HepG2 (cell line): ENCODE measurements around the gene GADD45GIP1. TPM values are rescaled to one million over a fixed set of nuclear protein-coding genes. Genes with fewer than 3 reads are reported as not detected.

Experiments used
- CCDC6 ChIP-seq: sonication (generic); formaldehyde crosslinking; IDR thresholded peaks from 2 replicates; pipeline ENCODE4 v1.8.1; 2022; ENCODE audit warnings: mild to moderate bottlenecking, missing genetic modification reagents, moderate library complexity
- KDM5B ChIP-seq: sonication (generic); formaldehyde crosslinking; IDR thresholded peaks from 2 replicates; pipeline ENCODE4 v1.4.0; 2020; ENCODE audit warnings: missing genetic modification reagents, mild to moderate bottlenecking, borderline replicate concordance
- KLF15 ChIP-seq: sonication (generic); formaldehyde crosslinking; IDR thresholded peaks from 2 replicates; pipeline ENCODE4 v1.8.1; 2023; ENCODE audit warnings: borderline replicate concordance, mild to moderate bottlenecking, inconsistent platforms, missing genetic modification reagents, mixed read lengths
- PHF5A ChIP-seq: IDR thresholded peaks from one replicate; pipeline ENCODE4 v1.6.1; 2018; ENCODE audit warnings: low read depth, missing genetic modification reagents; ENCODE audit not compliant: unreplicated experiment
- SETDB1 ChIP-seq: sonication (generic); formaldehyde crosslinking; IDR thresholded peaks from 2 replicates; pipeline ENCODE4 v1.5.1; 2020; ENCODE audit warnings: missing genetic modification reagents, mild to moderate bottlenecking, borderline replicate concordance
- SIN3B ChIP-seq: fragments of 150-350 bp; IDR thresholded peaks from 2 replicates; pipeline ENCODE4 v1.6.1; 2014; ENCODE audit warnings: low read length
- TCF7L2 ChIP-seq: IDR thresholded peaks from 2 replicates; pipeline ENCODE4 v1.6.1; 2011; ENCODE audit warnings: mild to moderate bottlenecking, low read depth, low read length, moderate library complexity
- TOPORS ChIP-seq: sonication (generic); formaldehyde crosslinking; IDR thresholded peaks from 2 replicates; pipeline ENCODE4 v1.8.0; 2023; ENCODE audit warnings: mild to moderate bottlenecking, missing genetic modification reagents
- TP53 ChIP-seq: sonication (generic); formaldehyde crosslinking; conservative IDR thresholded peaks from 2 replicates; pipeline ENCODE4 v1.4.0; 2020; ENCODE audit warnings: missing genetic modification reagents
- YEATS4 ChIP-seq: sonication (generic); formaldehyde crosslinking; IDR thresholded peaks from 2 replicates; pipeline ENCODE4 v1.4.0; 2020; ENCODE audit warnings: missing genetic modification reagents, borderline replicate concordance
- ZFP36L1 ChIP-seq: sonication (generic); formaldehyde crosslinking; IDR thresholded peaks from 2 replicates; pipeline ENCODE4 v1.8.0; 2022; ENCODE audit warnings: mild to moderate bottlenecking, missing genetic modification reagents, moderate library complexity
- ZFP41 ChIP-seq: sonication (generic); formaldehyde crosslinking; IDR thresholded peaks from 2 replicates; pipeline ENCODE4 v1.4.0; 2020; ENCODE audit warnings: mild to moderate bottlenecking, missing genetic modification reagents, borderline replicate concordance
- ZNF577 ChIP-seq: sonication (generic); formaldehyde crosslinking; IDR thresholded peaks from 2 replicates; pipeline ENCODE4 v1.4.0; 2020; ENCODE audit warnings: mild to moderate bottlenecking, low read depth, missing genetic modification reagents, borderline replicate concordance
- ZNF761 ChIP-seq: sonication (generic); formaldehyde crosslinking; conservative IDR thresholded peaks from 2 replicates; pipeline ENCODE4 v1.4.0; 2020; ENCODE audit warnings: mild to moderate bottlenecking, missing genetic modification reagents
- polyA plus RNA-seq, 8 experiments: library from polyadenylated mRNA; depleted of rRNA in 3 of 8; stranded (reverse) in 7 of 8; unstranded in 1 of 8; fragments of >200 nt; fragmentation: Illumina TruSeq in 4 of 8; extraction: Trizol in 4 of 8; gene quantifications; 2 replicates each; pipeline versions ENCODE4 v1.2.1 to v1.2.3, GENCODE V29; 2011 to 2016; ENCODE audit warnings: low read depth in 4 of 8, missing spikeins in 1 of 8, mixed read lengths in 1 of 8; ENCODE audit not compliant: insufficient read depth in 1 of 8
- total RNA-seq, 5 experiments: library from RNA; depleted of rRNA; stranded (reverse); fragments of >200 nt; fragmentation: Illumina TruSeq; extraction: Trizol; gene quantifications; 2 replicates each; pipeline ENCODE4 v1.2.3, GENCODE V29; 2016; ENCODE audit warnings: low read depth in 1 of 5
- TF ChIP-seq, protein P1 (sequence below): sonication (generic); formaldehyde crosslinking; IDR thresholded peaks from 2 replicates; pipeline ENCODE4 v1.5.0; 2020; ENCODE audit warnings: mild to moderate bottlenecking, missing genetic modification reagents, borderline replicate concordance
- TF ChIP-seq, protein P2 (sequence below): sonication (generic); formaldehyde crosslinking; IDR thresholded peaks from 2 replicates; pipeline ENCODE4 v1.4.0; 2020; ENCODE audit warnings: missing genetic modification reagents

The GADD45GIP1 gene
- total and polyA plus RNA-seq, 2 of the 13 experiments (the other 11 are each of a cell fraction or from before 2014, with no cell fraction given): 24.6 to 30.7 TPM

DNA sequence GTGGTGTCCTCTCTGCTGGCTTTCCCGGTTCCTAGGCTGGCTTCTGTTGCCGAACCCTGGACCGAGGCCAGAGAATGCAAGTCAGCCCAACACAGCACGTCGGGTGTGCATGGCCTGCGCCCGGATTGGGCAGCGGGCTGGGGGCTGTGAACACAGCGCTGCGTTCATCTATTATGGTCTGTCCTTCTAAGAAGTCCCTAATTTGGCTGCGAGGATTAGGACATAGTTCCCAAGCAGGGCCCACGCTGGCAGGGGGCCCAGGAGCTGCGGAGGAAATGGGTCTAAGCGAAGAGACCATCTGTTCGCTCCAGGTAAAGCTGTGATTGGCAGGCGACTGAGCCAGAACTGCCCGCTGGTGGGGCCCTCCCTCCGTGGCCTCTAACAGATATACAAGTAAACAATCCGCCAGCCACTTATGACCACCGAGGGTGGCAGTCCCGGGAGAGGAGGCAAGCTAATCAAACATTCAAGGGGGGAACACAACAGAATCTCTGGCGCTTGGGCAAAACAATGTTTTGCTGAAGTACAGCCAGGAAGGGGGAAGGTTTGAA is 43.9 kb downstream of the GADD45GIP1 start (continued):
- TF ChIP-seq, protein P1, sequence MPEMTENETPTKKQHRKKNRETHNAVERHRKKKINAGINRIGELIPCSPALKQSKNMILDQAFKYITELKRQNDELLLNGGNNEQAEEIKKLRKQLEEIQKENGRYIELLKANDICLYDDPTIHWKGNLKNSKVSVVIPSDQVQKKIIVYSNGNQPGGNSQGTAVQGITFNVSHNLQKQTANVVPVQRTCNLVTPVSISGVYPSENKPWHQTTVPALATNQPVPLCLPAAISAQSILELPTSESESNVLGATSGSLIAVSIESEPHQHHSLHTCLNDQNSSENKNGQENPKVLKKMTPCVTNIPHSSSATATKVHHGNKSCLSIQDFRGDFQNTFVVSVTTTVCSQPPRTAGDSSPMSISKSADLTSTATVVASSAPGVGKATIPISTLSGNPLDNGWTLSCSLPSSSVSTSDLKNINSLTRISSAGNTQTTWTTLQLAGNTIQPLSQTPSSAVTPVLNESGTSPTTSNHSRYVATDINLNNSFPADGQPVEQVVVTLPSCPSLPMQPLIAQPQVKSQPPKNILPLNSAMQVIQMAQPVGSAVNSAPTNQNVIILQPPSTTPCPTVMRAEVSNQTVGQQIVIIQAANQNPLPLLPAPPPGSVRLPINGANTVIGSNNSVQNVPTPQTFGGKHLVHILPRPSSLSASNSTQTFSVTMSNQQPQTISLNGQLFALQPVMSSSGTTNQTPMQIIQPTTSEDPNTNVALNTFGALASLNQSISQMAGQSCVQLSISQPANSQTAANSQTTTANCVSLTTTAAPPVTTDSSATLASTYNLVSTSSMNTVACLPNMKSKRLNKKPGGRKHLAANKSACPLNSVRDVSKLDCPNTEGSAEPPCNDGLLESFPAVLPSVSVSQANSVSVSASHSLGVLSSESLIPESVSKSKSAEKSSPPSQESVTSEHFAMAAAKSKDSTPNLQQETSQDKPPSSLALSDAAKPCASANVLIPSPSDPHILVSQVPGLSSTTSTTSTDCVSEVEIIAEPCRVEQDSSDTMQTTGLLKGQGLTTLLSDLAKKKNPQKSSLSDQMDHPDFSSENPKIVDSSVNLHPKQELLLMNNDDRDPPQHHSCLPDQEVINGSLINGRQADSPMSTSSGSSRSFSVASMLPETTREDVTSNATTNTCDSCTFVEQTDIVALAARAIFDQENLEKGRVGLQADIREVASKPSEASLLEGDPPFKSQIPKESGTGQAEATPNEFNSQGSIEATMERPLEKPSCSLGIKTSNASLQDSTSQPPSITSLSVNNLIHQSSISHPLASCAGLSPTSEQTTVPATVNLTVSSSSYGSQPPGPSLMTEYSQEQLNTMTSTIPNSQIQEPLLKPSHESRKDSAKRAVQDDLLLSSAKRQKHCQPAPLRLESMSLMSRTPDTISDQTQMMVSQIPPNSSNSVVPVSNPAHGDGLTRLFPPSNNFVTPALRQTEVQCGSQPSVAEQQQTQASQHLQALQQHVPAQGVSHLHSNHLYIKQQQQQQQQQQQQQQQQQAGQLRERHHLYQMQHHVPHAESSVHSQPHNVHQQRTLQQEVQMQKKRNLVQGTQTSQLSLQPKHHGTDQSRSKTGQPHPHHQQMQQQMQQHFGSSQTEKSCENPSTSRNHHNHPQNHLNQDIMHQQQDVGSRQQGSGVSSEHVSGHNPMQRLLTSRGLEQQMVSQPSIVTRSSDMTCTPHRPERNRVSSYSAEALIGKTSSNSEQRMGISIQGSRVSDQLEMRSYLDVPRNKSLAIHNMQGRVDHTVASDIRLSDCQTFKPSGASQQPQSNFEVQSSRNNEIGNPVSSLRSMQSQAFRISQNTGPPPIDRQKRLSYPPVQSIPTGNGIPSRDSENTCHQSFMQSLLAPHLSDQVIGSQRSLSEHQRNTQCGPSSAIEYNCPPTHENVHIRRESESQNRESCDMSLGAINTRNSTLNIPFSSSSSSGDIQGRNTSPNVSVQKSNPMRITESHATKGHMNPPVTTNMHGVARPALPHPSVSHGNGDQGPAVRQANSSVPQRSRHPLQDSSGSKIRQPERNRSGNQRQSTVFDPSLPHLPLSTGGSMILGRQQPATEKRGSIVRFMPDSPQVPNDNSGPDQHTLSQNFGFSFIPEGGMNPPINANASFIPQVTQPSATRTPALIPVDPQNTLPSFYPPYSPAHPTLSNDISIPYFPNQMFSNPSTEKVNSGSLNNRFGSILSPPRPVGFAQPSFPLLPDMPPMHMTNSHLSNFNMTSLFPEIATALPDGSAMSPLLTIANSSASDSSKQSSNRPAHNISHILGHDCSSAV (CRISPR knock-in tag): no peak
- TF ChIP-seq YEATS4: 0 out of 2 replicates have a peak, but pooled peaks have one; percentile 36
- no peak; the same call in 1 of the 2 replicates for TF ChIP-seq KDM5B
- TF ChIP-seq TCF7L2: no peak
- no peak for TF ChIP-seq PHF5A (CRISPR knock-in tag)
- TF ChIP-seq SETDB1 (CRISPR knock-in tag): no peak
- no peak for TF ChIP-seq KLF15
- TF ChIP-seq, protein P2, sequence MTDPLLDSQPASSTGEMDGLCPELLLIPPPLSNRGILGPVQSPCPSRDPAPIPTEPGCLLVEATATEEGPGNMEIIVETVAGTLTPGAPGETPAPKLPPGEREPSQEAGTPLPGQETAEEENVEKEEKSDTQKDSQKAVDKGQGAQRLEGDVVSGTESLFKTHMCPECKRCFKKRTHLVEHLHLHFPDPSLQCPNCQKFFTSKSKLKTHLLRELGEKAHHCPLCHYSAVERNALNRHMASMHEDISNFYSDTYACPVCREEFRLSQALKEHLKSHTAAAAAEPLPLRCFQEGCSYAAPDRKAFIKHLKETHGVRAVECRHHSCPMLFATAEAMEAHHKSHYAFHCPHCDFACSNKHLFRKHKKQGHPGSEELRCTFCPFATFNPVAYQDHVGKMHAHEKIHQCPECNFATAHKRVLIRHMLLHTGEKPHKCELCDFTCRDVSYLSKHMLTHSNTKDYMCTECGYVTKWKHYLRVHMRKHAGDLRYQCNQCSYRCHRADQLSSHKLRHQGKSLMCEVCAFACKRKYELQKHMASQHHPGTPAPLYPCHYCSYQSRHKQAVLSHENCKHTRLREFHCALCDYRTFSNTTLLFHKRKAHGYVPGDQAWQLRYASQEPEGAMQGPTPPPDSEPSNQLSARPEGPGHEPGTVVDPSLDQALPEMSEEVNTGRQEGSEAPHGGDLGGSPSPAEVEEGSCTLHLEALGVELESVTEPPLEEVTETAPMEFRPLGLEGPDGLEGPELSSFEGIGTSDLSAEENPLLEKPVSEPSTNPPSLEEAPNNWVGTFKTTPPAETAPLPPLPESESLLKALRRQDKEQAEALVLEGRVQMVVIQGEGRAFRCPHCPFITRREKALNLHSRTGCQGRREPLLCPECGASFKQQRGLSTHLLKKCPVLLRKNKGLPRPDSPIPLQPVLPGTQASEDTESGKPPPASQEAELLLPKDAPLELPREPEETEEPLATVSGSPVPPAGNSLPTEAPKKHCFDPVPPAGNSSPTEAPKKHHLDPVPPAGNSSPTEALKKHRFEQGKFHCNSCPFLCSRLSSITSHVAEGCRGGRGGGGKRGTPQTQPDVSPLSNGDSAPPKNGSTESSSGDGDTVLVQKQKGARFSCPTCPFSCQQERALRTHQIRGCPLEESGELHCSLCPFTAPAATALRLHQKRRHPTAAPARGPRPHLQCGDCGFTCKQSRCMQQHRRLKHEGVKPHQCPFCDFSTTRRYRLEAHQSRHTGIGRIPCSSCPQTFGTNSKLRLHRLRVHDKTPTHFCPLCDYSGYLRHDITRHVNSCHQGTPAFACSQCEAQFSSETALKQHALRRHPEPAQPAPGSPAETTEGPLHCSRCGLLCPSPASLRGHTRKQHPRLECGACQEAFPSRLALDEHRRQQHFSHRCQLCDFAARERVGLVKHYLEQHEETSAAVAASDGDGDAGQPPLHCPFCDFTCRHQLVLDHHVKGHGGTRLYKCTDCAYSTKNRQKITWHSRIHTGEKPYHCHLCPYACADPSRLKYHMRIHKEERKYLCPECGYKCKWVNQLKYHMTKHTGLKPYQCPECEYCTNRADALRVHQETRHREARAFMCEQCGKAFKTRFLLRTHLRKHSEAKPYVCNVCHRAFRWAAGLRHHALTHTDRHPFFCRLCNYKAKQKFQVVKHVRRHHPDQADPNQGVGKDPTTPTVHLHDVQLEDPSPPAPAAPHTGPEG (CRISPR knock-in tag): no peak
- TF ChIP-seq ZFP41 (CRISPR knock-in tag): no peak
- TF ChIP-seq ZNF577 (CRISPR knock-in tag): no peak
- TF ChIP-seq CCDC6 (CRISPR knock-in tag): no peak
- no peak; the same call in 1 of the 2 replicates for TF ChIP-seq ZFP36L1 (CRISPR knock-in tag)
- no peak for TF ChIP-seq TP53 (CRISPR knock-in tag)
- no peak for TF ChIP-seq ZNF761 (CRISPR knock-in tag)
- no peak for TF ChIP-seq TOPORS (CRISPR knock-in tag)
- no peak for TF ChIP-seq SIN3B
